Stimulated activated CD8-positive, alpha-beta memory T cell treated with anti-CD3 and anti-CD28 coated beads, Interleukin-15, amount 100 ng/mL, for 4 hours (primary cell): ENCODE results near the gene NPAS3.

Experiments
- DNase-seq, 2 donors: peaks; one replicate each; pipeline ENCODE4 v3.0.0-alpha.2; 2020; ENCODE audit warnings: low read depth in 2 of 2

Gene NPAS3

DNA sequence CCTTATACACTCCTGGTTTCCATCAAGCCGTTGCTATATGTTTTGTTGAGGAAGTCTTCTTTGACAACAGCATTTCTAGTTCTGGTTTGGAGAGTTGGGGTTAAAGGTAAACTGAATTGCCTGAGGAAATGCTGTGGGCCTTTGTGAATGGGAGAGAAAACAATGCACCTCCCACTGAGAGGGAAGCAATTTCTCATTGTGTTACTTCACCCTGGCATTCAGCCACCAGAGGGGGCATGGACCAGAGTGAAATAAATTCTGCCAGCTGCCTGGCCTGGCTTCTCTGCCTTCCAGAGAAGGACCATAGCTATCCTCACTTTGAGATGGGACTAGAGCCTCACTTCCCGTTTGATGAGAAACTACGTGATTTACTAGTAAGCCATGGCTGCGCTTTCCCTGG is 536.9 kb downstream of the NPAS3 start:
- no peak for DNase-seq

DNA sequence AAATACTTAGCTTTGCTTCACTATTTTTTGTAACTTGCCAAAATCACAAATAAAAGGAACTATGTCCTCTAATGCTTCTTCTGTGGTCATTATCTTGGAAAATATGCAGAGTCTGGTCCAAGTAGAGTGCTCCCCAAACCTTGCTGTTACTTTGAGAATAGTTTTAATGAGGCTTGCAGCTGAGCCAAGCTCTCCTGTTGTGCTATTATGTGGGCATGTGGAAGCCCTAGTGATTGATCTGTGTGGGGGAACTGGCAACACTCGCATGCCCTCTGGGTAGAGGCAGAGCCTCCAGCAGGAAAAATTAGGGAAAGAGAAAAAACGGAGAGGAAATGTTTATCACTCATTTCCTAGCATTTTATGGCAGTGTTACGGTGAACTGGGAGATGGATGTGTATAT is 539.1 kb downstream of the NPAS3 start:
- DNase-seq: no peak

DNA sequence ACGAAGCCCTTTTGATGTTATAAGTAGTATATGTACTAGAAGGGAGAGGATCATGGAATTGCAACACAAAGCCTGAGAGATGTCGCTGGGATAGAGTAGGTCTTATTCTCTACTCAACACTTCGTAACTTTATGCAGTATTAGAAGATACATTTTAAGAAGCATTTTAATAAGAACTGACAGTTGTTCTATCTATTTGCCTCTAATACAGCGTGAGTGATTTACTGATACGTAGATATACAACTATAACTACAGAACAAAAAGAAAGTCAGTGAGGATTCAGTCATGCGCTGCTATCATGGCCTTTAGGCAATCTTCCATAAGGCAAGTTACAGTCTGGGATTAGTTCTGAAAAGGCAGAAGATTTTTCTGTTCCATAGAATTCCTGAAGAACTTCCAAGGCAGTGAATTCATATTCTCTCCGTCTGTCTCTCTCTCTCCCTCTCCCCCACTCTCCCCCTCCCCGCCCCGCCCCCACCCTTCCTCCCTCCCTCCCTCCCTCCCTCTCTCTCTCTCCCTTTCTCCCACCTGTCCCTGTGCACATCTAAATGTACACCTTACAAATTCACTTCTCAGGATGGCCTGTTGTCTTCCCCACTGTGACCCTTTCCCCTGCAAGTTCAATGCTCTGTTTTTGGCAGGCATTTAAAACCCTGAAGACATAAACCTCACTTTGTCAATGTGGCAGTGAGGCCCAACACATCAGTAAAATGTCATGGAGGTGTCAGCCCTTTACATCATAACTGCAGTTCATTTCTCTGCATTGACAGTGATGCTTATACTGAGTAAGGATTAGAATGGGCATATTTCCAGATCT is 541.6 kb downstream of the NPAS3 start:
- DNase-seq: no peak

DNA sequence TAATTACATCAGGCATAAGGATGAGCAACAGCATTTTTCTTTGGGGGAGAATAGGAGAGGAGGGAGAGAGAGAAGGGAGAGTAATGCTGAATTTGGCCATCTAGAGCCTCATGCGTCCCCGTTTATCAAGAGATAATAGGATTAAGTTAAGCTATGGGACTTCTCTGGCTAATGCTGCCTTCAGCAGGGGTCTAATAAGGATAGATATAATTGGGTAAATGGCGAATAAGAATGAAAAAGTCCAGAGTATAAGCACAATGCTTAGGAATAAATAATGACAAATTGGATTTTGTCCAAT is 542.2 kb downstream of the NPAS3 start:
- no peak for DNase-seq

DNA sequence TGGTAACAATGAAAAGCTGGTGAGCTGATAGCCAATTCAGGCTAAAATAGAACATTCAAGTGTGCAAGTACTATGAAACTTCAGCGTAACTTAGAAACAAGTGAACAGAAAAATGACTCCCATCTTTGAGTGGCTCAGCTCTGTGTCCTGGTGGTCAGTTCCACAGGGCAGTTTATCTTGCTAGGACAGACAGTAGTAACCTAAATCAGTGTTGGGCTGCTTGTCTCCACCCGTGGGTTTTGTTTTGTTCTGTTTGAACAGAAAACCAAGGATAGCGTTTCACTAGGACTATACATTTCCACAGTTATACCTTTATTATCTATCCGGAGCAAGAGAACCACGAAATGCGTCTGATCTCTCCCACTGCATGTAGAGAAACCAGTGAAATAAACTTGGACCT is 544.4 kb downstream of the NPAS3 start:
- no peak for DNase-seq

DNA sequence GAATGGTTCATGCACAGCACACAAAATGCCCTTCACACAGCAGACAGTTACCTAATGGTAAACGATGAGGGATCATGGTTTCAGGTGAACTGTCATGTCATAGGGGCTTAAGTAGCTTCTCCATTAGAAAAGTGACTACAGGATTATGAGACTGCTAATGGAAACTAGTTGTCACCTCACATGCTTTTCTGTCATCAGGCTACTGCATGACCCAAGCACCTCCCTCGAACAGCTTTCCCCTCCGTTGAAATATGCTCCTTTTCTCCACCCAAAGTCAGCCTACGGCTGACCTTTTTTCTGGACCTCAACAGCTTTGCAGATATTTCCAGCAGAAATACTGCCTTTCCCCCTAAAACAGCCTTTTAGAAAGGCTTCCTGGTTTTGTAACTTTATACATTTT is 544.9 kb downstream of the NPAS3 start:
- DNase-seq: no peak

DNA sequence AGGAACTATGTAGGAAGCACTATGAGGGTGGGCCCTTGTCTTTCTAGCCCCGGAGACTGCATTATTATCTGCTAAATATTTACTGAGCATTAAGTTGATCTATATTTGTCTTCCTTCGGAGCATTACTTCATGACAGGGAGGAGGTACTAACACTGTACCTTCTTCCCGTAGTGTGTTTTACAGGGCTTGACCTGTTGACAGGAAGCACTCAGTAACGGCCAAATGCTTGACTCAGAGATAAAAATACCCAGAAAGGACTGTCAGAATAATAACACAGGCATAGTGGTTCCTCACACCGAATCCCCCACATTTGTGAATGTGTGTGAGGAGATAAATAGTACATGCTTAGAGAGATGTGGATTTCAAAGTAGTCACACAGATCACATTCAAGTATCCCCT is 545.6 kb downstream of the NPAS3 start:
- DNase-seq: no peak

DNA sequence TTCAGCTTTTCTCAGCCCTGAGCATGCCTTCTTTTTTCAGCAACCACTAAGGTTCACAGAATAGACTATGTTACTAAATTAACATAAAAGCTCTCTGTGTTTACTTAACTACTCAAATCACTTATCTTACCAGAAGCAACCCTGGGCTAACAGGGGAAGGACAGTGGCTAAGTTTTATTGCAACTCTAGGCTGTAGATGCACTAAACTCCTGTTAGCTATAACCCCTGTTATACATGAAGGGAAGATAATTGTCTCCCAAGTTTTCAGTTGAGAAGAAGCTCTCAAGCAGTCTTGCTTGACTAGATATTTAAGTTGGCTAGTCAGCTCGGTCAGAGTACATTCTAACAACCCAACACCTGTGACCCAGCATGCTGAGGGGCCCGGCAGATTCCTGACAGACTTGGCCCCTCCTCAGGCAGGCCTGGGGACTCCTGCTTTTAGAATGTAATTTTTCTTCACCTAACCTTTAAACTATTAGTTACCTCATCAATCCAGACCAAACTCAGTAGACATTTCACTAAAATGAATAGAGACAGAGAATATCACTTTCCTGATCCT is 547.7 kb downstream of the NPAS3 start:
- DNase-seq: no peak

DNA sequence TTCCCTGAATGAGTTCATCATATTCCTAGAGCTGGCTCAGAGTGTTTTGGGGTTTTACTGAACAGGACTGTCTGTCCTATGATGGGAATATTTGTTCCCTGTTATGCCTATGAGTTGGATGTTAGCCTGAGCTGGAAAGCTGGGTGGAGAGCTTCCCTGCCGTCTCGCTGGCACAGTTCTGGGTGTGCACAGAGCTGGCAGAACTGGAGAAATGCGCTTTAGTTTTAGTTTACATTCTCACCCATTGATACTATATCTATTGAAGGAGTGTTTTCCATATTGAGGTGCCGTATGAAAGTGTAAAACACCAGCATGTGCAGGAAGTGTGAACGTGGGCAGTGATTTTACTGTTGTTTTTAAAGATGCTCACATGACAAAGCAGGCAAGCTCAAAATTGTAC is 549.9 kb downstream of the NPAS3 start:
- DNase-seq: no peak

DNA sequence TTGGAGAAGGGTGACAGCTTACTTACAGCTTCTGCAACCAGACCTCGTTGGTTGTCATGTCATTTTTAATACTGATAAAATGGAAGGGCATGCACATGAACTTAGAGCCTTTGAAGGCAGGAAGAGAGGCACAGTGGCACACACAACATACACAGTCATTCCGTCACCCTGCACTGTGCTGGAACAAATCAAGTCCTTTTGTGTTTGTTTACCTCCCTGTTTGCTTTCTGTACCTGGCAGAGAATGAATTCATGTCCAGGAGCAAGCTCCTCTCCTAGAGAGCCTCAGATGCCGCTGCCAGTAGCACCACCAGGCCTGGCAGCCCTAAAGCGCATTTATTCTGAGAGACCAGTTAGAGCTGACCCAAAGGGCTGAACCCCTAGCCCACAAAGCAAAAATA is 551.9 kb downstream of the NPAS3 start:
- DNase-seq: no peak

DNA sequence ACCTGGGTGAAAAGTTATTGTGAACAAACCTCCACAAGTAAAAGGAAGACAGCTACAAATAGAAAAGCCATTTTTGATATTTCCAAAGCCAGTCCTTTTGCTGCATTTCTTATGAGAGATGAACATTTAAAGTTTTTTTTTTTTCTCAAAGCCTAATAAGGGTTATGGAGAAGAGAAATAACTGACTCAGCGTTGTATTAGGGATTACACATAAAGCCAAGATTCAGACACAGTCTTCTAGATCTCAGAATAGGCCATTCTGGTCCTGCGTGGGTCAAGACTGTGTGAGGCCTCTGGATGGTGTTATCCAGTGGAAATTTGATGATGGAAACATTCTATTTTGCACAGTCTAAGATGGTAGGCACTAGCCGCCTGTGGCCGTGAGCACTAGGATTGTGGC is 552.4 kb downstream of the NPAS3 start:
- DNase-seq: no peak

DNA sequence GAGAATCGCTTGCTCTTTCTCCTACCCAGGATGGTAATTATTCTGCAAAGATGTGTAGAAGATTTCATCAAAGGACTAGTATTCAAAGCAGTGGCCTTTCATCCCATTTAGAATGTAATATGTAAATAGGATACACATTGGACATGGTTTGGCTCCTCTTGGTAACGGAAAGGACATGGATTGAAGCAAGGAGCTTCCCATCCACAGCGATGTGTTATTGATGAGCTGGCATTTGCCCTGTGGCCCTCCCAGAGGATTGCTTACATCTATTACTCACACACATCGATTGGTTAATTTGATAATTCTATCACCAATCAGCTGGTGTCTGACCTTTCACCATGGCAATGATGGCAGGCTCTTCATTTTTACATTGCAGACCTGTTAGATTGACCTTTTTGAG is 553.8 kb downstream of the NPAS3 start:
- no peak for DNase-seq

DNA sequence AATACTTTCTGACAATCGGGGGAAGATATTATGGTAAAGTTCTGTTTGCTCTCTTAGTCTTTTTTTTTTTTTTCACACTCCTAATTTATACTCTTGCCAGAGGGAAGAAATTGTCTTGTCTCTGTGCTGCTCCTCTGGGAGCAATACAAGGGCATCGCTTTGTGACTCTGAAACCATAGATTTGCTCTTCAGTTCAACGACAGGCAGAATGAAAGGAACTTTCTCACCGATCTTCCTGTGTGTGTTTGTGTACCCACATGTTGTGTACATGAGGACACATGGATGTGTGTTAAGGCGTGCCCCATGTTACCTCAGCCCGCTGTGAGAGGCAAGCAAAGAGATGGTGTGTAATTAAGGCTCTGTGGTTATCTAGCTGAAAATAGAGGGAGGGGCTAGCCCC is 554.6 kb downstream of the NPAS3 start:
- DNase-seq: no peak

DNA sequence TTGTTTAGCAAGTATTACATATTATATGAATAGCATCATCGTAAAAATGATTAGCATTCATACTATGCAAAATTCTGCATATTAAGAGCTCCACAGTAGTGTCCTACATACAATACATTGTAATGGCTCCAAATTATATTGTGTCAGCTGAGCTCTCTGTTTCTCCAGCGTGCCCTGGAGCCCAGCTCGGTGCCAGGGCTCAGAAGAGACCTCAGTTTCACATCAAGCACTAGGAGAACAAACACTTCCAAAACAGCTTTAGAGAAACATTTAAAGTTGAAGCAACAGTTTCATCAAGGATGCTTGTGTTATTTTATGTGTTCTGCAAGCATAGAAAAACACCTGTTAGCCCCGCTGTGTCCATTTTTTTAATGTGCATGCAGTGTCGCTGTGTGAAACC is 555.3 kb downstream of the NPAS3 start:
- no peak for DNase-seq

DNA sequence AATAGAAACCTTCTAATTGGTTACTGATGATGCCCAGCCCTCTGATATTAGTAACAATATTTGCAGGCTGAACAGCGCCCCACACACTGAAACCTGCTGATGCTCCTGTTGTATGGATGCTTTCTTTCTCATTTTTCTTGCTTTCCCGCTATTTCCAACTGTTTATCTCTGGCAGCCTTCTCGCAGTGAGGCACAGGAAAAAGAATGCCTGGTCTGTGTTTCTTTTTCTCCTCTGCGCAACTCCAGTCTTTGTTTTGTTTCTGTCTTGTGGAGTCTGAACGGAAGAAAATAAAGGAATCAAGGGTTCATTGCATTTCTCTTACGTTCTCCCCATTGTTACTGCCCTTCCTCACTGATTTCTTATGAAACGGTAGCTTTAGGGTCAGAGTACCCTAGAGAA is 561.0 kb downstream of the NPAS3 start:
- no peak for DNase-seq

DNA sequence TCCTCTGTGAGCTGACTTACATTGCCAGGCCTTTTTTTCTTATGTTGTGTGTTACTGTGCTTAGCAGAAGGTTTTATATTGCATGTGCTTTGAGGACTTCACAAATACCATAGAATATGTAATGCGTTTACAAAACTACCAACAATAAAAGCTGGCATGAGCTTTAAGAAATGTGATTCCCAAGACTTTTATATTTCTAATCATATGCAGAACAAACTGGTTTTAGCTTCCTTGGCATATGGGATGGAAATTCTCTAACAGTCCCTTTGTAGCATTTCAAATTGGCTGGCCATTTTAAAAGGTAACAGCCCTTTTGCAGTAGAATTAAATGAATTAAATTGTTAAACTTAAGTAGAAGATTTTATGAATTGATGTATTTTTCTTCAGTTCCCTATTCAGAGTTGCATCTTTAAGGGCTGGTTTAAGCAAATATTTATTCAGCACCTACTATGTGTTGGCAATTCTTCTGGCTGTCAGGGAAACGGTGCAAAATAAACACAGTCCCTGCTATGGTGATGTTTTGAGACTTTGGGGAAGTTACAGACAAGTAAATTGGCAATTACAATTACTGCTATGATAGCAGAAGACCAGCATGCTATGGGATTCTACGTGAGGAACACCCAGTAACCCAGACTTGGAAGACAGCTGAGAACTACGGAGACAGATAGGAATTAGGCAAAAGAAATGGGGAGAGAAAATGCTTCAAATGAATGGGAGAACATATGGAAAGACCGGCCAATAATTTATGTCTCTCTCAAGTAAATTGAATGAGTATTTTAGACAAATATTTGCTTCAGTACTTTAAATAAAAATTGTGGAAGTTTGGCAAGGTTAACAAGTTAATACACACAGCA is 565.8 kb downstream of the NPAS3 start:
- DNase-seq: no peak

DNA sequence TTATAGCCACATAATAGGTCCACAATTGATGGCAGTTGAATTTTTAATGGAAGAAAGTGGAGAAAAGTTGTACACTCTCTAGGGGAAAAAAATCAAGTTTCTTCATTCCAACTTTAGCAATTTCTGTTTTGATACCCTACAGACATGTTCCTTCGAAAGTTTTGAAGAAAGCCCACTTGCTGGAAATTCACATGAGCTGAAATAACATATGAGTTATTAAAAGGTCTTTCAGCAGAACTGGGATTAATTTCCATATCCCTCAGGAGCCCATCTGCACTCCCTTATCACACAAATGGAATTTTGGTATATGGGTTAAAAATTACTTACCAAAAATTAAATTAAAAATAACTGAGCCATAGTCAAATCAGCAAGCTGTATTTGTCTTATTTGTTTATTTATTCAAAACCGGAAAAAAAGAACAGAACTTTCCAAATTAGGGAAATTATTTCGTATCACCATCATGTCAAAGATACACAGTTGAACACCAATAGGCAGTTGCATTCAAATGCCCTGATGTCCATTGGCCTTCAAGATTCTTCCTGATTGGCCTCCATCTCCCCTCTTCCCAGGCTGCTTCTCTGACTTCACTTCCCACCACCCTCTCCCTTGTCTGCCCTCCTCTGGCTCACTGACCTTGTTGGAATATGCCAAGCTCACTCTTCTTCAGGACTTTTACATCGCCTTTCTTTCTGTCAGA is 566.7 kb downstream of the NPAS3 start:
- no peak for DNase-seq

DNA sequence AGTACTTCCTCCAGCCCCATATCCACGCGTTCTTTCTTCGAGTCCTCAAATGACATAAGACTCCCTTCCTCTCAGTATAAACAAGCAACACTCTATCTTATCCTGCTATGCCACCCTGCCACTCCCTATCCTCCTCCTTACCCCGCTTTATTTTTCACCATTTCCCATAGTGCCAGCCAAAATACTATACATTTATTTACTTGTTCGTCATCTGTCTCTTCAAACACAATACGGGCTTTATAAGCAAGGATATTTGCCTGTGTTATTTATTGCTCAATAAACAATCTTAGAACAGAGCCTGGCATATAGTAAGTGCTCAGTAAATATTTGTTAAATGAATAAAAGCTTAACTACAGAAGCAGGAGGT is 567.3 kb downstream of the NPAS3 start:
- DNase-seq: no peak

DNA sequence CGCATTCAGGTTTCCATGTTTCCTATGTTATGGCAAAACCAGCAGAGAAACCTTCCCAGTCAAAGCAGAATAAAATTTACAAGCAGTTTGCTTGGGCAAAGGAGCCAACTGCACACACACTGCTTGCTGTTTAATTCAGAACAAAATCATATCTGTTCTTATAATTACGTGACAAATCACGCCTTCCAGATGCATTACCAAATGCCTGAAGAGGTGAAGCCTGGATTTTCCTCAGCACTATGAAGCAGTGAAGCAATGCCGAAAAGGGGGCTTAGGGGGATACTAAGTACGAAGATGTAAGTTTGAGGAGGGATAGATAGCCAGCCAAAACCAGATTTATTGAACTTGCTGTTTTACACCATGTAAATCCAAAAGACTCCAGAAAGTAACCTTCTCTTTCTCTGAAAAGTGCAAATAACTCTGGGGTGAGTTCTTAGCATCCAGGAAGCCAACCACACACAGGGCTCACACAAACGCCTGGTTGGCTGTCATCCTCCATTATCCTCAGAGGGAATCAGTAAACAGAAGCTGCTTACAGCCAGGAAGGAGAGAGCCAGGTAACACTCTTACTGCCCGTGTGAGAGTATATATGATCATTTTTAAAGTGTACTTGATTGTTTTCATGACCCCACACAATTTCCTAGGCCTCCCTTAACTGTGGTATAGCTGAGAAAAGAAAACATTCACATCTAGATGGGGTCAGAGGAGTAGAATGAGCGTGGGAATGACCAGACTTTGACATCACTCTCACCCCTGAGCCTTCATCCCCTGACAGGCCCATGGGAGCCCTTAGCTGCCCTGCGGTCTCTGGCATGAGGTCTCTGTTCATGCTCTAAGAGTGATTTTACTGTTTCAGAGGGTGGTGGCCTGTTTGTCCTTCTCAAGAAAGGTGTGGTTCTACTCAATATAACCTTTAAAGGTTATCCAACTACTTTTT is 569.7 kb downstream of the NPAS3 start:
- no peak for DNase-seq

DNA sequence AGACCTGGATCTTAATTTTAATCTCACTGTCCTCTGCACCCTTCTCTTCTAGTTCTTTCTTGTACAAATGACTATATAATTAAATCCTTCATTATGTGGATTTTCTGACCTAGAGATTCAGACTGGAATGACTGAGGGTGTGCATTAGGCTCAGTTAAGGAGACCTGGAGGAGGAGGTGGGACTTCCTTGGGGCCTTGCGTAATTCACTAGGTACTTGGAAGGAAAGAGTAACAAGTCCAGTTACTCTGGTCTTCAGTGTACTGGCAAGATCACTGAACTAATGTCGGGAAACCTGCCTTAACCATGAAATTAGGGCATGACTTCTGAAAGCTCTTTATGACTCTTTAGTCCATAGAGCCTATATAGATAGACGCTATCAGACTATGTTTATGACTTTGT is 570.8 kb downstream of the NPAS3 start:
- no peak for DNase-seq

DNA sequence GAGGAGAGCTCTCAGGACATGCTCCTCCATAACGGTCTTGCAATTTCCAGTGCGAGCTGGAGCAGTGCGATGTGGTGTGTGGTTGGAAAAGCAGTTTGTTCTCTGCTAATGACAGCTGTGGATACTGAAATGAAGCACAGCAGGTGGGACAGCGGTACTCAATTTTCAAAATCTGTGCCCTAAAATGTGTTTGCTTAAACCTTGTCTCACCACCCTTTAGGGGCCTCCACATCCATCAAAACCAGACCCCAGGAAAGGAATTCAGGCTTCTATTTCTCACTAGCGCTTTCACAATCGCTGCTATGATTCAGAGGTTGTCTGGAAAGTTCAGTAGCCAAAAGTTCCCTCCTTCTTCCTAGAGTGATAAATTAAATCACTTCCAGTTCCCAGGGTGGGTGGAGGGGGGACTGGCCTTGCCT is 571.4 kb downstream of the NPAS3 start:
- no peak for DNase-seq
